NCI-H2171 treated with DMSO at 0.1 percent for 48 hours (cell line): ENCODE measurements around the gene ZNF507.
A peak's percentile ranks its signal among the peaks of the same experiment; 100 is the strongest.

ENCODE experiments used
- DNase-seq: peaks from one replicate; lab custom pipeline; 2025; lab: John Stamatoyannopoulos, UW

ZNF507 gene

GRCh38 chr19:32345261-32346207 is at the start of gene ZNF507:
Gene ZNF507, plus strand, starts transcription at chr19:32345610. Its CDS starts 7,221 bp downstream, at chr19:32352831.
- peak; percentile 79 for DNase-seq

- no peak for DNase-seq
Measured at GRCh38 chr19:32296694-32297093, 48.7 kb upstream of the ZNF507 start.

GRCh38 chr19:32302778-32303177 is 42.6 kb upstream of the ZNF507 start:
- no peak for DNase-seq

- no peak for DNase-seq
Measured at GRCh38 chr19:32303193-32303592, 42.2 kb upstream of the ZNF507 start.

- DNase-seq = no peak
Measured at GRCh38 chr19:32307591-32307990, 37.8 kb upstream of the ZNF507 start.

GRCh38 chr19:32308431-32309077 is 36.9 kb upstream of the ZNF507 start:
- DNase-seq = no peak

GRCh38 chr19:32309711-32310390 is 35.6 kb upstream of the ZNF507 start:
- DNase-seq = no peak

GRCh38 chr19:32311371-32311770 is 34.0 kb upstream of the ZNF507 start:
- DNase-seq = no peak

- no peak for DNase-seq
Measured at GRCh38 chr19:32313569-32314265, 31.7 kb upstream of the ZNF507 start.

- no peak for DNase-seq
Measured at GRCh38 chr19:32316034-32316433, 29.4 kb upstream of the ZNF507 start.

GRCh38 chr19:32317086-32317485 is 28.3 kb upstream of the ZNF507 start:
- no peak for DNase-seq

- no peak for DNase-seq
Measured at GRCh38 chr19:32318884-32319520, 26.4 kb upstream of the ZNF507 start.

- DNase-seq = no peak
Measured at GRCh38 chr19:32322541-32322940, 22.9 kb upstream of the ZNF507 start.

- DNase-seq = no peak
Measured at GRCh38 chr19:32324631-32325285, 20.7 kb upstream of the ZNF507 start.

GRCh38 chr19:32330213-32330857 is 15.1 kb upstream of the ZNF507 start:
- DNase-seq = no peak

GRCh38 chr19:32333227-32333626 is 12.2 kb upstream of the ZNF507 start:
- DNase-seq = no peak

GRCh38 chr19:32336259-32337083 is 8.9 kb upstream of the ZNF507 start:
- DNase-seq = no peak

GRCh38 chr19:32337084-32337808 is 8.2 kb upstream of the ZNF507 start:
- no peak for DNase-seq

- DNase-seq = no peak
Measured at GRCh38 chr19:32339423-32339822, 6.0 kb upstream of the ZNF507 start.
